ENCODE results near the gene XIST.
"Not testable (repeated sequence)": the region's sequence is repeated elsewhere in the genome, so short reads cannot be mapped to it uniquely, and the experiment has no call there.

XIST gene

DNA sequence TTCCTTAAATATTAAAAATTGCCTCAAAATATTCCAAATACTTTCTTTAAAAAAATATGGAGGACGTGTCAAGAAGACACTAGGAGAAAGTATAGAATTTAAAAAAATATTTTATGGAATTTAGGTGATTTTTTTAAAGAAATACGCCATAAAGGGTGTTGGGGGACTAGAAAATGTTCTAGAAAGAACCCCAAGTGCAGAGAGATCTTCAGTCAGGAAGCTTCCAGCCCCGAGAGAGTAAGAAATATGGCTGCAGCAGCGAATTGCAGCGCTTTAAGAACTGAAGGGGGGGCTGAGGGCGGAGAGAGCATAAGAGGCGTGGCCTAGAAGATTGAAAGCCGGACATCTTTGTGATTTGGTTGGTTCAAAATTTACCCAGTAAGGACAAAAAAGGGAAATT lies at the start of gene XIST:
TSS of gene XIST (minus strand) at position 248 of the 400 bp plus-strand sequence.
- DNase-seq, result no peak

DNA sequence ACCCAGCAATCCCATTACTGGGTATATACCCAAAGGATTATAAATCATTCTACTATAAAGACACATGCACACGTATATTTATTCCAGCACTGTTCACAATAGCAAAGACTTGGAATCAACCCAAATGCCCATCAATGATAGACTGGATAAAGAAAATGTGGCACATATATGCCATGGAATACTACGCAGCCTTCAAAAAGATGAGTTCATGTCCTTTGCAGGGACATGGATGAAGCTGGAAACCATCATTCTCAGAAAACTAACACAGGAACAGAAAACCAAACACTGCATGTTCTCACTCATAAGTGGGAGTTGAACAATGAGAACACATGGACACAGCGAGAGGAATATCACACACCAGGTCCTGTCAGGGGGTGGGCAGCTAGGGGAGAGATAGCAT lies 45.8 kb upstream of the XIST start:
- not testable (repeated sequence) for DNase-seq

DNA sequence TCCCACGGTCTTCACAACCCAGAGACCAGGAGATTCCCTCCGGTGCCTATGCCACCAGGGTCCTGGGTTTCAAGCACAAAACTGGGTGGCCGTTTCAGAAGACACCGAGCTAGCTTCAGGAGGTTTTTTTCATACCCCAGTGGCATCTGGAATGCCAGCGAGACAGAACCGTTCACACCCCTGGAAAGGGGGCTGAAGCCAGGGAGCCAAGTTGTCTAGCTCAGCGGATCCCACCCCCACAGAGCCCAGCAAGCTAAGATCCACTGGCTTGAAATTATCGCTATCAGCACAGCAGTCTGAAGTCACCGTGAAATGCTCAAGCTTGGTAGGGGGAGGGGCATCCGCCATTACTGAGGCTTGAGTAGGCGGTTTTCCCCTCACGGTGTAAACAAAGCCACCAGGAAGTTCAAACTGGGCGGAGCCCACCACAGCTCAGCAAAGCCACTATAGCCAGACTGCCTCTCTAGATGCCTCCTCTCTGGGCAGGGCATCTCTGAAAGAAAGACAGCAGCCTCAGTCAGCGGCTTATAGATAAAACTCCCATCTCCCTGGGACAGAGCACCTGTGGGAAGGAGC lies 40.1 kb upstream of the XIST start:
- DNase-seq, result not testable (repeated sequence)

DNA sequence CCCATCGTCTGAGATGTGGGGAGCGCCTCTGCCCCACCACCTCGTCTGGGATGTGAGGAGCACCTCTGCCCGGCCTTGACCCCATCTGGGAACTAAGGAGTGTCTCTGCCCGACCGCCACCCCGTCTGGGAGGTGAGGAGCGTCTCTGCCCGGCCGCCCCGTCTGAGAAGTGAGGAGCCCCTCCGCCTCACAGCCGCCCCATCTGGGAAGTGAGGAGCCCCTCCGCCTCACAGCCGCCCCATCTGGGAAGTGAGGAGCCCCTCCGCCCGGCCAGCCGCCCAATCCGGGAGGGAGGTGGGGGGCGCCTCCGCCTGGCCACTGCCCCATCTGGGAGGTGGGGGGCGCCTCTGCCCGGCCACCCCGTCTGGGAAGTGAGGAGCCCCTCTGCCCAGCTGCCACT lies 29.7 kb upstream of the XIST start:
- DNase-seq, result not testable (repeated sequence)

DNA sequence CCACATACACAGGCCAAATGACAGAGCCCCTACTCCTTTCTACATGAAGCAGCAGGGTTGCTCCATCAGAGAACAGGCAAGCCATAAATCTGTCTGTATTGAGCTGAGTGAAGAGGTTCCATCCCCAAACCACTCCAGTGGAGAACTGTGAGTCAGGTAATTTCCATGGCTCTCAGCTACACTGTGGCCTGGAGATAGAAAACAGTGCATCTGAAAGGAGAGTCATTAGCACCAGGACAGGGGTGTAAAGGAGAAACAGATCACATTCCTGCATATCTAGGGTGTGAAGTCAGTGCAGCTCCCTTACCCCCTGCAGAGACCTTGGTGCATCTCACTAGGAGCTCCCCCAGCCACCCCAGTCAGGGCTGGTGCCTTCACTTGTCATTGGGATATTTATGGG lies 25.2 kb upstream of the XIST start:
- no peak for DNase-seq

DNA sequence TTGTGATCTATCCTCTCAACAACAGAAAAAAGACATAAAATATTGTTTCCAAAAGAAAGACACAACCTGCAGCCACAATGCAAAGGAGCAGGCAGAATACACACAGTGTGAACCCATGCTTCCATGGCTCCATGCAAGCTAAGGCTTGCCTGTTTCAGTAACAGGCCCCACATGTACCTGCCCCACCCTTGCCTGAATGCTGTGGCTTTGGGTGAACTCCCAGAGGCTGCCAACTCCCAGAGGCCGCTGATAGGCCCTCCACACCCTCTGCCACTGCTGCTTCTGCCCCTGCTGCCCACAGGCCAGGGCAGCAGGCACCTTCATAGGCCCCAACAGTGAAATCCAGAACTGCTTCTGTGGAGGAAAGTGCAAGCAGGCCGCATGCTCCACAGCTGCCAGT lies 24.4 kb upstream of the XIST start:
- no peak for DNase-seq

DNA sequence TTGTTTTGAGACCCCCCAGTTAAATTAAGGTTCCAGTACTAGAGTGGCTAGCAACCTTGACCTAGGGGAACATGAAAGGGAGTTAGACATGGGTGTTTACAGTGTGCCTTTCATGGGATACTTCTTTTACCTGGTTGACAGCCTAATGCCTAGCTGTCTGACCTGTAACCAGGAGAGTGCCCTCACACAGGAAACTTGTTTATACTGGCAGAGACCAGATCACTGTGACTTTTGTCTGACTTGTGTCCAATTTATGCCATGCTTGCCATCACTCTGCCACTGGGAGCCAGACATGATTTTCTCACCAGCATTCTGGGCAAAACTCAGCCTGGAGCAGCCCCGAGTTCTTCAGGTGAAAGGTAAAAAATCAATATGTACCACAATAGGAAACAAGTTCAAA lies 16.4 kb upstream of the XIST start:
- no peak for DNase-seq

DNA sequence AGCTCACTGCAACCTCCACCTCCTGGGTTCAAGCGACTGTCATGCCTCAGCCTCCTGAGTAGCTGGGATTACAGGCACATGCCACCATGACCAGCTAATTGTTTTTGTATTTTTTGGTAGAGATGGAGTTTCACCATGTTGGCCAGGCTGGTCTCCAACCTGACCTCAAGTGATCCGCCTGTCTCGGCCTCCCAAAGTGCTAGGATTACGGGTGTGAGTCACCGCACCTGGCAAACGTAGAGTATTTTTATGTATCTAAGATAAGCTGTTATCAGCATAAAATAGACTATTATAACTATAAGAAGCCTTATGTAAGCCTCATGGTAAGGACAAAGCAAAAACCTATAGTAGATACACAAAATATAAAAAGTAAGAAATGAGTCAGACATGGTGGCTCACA lies 14.6 kb upstream of the XIST start:
- DNase-seq, result no peak

DNA sequence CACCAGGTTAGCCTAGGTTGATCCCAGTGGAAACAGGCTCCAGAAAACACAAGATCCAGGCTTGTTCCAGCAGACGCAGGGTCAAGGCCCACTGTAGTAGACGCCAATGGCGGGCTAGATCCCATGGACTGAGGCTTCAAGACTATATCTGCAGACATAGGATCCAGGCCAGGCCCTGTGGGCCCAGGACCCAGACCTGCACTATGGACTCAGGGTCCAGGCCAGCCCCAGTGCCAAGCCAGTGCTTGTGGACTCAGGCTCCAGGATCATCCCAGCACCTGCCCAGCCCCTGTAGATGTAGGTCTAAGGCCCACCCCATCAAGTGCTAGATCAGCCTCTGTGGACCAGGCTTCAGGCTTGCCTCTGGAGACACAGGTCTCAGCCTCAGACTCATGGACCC lies 11.3 kb upstream of the XIST start:
- DNase-seq, result no peak

DNA sequence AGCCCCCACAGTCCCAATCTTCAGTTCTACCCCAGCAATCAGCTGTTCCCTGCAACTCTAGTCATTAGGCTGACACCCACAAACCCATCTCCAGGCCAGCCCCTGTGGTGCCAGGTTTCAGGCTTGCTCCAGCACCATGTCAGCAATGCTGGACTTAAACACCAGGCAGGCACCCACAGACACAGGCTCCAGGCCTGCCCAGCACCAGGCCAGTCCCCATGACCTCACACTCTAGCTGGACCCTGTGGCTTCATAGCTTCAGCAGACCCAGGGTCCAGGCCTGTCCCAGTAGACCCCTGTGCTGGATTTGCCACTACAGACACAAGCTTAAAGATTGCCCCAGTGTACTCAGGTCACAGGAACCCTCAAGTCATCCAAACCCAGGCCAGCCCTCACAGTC lies 10.8 kb upstream of the XIST start:
- DNase-seq, result no peak

DNA sequence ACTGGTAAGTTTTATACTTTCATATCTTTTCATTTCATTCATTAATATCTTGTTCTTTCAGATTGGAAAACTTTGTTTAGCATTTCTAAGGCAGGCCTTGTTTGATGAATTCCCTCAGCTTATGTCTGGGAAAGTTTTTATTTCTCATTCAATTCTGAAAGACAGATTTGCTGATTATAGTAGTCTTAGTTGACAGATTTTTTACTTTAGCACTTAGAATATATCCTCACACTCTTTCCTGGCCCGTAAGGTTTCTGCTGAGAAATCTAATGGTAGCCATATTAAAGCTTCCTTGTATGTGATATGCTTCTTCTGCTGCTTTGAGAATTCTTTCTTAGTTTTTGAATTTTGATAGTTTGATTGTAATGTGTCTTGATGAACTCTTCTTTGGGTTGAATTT lies 7.1 kb upstream of the XIST start:
- DNase-seq, result no peak

DNA sequence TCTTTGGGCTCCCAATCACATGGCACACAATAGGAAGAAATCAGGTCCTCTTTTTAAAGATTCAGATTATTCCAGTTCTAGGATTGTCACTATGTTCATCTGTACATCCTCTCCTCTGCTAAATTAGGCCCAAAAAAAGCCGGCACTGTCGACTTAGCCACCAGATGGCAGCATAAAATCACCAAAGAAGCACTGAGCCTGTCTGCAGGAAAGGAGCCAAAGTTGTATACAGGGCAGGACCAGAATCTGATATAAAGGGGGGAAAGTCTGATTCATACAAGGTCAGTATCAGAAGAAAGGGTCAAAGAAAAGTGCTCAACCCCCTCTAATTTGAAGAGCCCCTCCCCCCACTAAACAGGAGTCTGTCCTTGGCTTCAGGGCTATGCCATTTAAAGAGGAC lies 3.0 kb upstream of the XIST start:
- DNase-seq, result peak; percentile 66

DNA sequence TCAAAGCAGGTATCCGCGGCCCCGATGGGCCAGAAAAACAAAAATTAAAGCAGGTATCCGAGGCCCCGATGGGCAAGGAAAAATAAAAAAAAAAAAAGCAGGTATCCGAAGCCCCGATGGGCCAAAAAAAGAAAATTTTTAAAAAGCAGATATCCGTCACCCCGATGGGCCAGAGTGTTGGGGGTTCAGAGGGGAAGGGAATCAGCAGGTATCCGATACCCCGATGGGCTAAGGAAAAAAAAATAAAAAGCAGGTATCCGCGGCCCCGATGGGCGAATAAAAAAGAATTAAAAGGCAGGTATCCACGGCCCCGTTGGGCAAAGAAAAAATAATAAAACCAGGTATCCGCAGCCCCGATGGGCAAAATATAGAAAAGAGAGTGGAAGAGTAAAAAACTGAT lies 492 bp downstream of the XIST start:
- DNase-seq, result no peak

DNA sequence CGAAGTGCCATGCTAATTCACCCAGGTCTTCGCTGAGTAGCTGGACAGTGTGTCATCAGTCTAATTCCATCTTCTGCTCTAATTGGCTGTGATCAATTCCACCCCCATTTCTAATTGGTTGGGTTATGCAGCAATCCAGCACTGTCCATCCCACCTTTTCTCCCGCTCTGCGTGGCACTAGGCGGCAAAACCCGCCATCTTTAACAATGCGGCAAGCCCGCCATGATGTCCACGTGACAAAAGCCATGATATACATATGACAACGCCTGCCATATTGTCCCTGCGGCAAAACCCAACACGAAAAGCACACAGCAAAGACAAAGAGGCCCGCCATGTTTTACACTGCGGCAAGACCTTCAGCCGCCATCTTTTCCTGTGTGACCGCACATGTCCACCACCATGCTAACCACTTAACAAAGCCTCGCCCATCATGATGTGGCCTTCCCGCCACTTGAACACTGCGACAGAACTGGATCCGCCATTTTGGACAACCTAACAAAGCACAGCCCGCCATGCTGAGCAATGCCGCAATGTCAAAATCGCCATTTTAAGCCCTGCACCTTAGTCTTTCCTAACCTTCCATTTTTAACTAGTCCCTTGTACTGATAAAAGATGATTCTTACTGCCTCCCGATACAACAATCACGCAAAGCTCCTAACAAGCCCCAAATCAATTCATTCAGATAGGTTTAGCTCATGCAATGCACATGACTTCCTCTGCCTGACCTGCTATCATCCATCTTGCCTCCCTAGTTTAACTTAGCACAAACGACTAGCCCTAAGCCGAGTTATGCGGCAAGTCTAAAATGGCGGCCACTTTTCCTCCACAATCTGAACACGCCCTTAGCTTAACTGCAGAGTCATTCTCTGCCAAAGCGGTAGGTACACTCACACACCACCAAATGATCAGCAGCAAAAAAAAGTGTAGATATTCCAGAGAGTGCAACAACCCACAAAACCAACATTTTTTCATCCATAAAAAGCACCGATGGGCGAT lies 1.2 kb downstream of the XIST start:
- DNase-seq, result no peak

DNA sequence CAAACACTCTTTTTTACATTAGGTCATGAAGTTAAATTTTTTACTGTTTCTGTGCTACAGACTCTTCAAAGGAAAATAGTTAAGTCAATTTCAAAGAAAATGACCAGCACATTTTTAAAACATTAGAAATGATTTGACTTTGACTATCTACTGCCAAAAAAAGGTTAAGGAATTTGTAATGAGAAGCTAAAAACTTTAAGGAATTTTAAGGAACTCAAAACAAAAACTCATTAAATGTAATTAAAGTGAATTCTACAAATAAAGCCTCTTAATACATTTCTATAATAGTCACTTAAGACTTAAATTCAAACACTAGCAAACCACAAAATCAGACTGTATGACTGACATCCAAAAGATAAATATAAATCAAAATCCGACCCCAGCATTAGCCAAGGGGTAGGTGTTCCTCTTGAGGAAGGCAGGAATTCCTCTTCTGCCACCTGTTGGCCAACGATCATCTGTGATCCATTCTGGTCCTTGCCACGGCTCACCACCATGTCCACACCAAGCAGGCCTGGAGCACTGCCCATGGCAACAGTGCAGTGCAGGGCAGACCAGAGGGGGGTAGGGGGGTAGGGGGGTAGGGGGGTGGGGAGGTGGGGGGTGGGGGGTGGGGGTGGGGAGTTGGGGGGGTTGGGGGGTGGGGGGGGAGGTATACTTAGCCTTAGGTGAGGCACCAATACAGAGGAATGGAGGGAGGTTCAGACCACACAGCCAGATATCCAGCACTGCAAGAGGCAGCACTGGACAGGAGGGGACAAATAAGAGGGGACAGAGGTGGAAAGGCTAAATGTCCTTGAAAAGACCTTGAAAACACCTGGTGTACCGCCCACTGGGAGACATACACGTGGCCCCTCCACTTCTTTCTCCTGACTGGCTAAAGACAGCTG lies 2.1 kb downstream of the XIST start:
- no peak for DNase-seq

DNA sequence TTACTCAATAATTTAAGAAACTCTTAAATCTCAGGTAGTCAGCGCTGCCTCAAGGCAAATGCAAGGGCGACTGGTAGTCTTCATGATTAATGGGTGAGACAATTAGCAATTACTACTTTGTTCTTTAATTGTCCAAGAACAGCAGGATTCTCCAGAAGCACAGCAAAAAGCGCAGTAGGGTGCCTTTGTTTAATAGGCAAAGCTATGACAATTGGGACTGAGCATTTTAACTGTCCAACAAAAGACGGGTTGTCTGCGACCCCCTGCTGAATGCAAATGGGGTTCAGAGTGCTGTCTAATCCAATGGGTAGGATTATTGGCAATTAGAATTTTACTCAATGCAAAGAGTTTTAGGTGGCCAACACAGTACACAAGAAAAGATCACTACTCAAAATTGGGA lies 3.4 kb downstream of the XIST start:
- no peak for DNase-seq

DNA sequence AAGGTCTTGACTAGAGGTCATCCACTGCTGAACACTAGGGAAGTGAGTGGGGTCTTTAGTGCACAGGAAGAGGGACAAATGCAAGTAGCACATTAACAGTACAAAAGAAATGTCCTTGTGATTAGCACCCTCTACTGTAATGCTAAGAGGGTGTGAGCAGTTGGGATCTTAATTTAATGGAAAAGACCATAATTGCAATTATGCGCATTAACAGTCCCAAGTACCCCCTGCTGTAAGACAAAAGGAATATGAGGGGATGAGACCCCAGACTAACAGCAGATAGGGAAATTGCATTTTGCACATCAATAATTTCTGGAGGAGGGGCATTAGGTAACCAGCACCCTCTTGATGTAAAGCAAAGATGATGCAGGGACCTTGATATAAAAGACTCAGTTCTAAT lies 4.5 kb downstream of the XIST start:
- no peak for DNase-seq

DNA sequence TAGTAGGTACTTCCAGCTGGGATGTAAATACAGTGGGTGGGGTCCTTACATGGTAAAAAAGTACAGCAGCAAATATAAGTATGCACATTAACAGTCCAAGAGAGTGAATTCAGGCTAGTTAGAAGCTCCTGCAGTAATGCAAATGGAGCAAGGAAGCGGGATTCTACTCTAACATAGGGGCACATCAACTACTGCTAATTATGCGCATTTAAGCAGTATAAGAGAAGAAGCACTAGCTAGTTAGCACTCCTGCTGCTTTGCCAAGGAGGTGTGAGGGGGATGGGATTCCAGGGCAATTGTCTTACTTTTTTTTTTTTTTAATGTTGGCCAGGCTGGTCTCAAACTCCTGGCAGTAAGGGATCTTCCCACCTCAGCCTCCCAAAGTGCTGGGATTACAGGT lies 5.4 kb downstream of the XIST start:
- DNase-seq, result no peak

DNA sequence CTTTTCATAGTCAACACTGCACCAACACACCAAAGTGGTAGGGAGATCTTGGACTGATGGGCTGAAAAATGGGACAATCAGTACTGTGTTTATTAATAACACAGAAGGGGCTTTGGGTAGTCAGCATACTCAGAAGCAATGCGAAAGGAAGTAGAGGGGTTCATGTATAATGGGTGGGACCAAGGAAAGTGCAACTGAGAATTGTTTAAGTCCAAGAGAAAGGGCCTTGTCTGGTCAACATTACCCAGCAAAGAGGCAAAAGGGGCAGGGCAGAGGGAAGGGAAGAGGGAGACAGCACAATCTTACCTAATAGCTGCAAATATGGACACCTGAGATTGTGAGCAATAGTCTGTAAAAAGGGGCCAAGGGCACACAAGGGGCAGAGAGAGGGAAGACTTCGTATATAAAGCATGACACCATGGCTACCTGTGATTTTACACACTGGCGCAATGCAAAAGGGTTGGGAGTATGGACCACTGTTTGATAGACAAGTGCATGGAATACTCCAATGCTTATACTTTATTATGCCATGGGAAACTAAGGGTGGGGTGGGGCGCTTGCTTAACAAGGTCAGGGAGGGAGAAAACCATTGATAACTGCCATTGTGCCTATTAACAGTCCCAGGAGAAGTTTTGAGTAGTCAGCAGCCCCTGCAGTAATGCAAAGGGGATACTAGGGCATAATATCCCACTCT lies 9.8 kb downstream of the XIST start:
- DNase-seq, result no peak

DNA sequence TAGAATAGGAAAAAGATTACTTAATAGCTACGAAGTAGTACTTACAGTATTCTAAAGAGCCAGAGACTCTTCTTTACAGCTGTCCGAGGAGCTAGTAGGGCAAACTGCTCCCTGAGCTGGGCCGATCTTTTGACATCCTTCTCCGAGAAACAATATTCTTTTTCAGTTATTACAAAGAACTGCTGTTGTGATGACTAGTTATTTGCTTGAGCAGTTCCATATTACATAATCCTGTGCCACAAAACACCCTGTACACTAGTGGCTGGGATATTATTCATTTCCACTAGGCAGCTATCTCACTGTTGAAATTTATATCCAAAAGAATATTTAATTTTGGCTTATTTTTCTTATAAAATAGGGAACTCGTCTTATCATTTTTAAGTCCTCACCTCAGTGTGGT lies 11.2 kb downstream of the XIST start:
- DNase-seq, result no peak

DNA sequence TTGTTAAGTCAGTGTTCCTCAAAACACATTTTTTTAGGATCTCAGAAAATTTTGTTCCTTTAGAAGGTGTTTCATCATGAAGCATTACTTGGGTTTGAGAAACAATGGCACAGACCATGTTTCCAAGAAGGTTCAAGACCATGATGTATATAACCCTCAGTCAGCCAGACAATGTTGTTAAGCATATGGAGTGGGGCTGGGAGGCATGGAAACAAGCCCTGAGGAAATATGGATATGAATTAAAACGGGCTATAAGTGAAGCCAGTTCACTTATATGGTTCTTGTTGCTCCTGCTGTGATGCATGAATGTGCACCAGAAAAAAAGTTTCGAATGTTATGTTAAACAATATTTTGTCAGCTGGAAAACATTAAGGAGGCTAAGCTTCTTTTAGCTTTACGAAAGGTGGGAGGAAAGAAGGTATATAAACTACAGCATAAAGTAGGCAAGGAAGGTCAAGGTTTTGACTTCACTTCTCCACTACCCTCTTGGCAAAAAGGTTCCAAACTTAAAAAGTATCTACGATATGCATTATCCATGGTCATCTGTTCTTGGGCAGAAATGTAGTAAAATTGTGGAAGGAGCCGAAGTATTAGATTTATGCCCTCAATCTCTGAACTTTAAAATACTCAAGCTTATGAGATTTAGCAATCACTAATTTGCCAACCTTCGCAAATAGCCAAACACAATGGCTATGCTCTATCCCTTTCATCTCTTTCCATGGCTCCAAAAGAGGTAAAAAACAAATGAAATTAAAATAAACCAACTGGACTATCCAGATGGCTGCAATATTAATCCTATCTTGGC lies 12.2 kb downstream of the XIST start:
- DNase-seq, result no peak

DNA sequence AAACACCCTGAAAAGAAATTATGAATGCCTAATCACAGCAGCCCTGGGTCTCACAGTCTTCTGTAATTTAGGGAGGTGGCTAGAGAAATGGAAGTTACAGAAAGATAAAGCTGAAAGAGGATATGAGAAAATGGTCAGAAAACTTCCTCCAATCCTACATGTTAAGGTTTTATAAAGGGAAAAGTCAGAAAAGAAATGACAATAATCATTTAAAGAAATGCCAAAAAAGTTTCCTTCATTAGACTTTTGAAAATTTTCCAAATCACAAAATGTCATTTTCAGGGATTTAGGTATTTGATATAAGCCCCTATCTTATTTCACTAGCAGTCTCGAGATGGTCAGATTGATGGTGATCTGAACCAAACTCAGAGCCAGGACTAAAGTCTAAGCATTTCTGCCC lies 13.4 kb downstream of the XIST start:
- DNase-seq, result no peak
